Omental fat pad (tissue), 4 donors: Measurements from ENCODE around the gene PDE10A. TPM values are rescaled to one million over a fixed set of nuclear protein-coding genes. Genes with fewer than 3 reads are reported as not detected.
"Not testable (repeated sequence)": the region's sequence is repeated elsewhere in the genome, so short reads cannot be mapped to it uniquely, and the experiment has no call there.

Experiments used
- ATAC-seq: fragments of 150-250 bp; one replicate; pipeline ENCODE4 v1.9.1; 2016; ENCODE audit warnings: mild to moderate bottlenecking, moderate library complexity; ENCODE audit not compliant: low FRiP score
- DNase-seq: peaks from one replicate; pipeline ENCODE4 v3.0.0-alpha.2; 2019; ENCODE audit warnings: low spot score
- CTCF ChIP-seq, 3 donors: fragments of 450-650 bp; IDR thresholded peaks; one replicate each; pipeline ENCODE4 v1.5.1; 2016 to 2017; ENCODE audit warnings: antibody characterized with exemption in 3 of 3, mild to moderate bottlenecking in 3 of 3, moderate library complexity in 2 of 3
- total RNA-seq, 4 donors: library from RNA; depleted of rRNA; stranded (reverse); fragments of >200 nt; gene quantifications; one replicate each; pipeline ENCODE4 v1.1.0, GENCODE V29; 2016

The PDE10A gene
- total RNA-seq, 4 donors from 2014 or later: 9.1 to 75.3 (median 15.6) TPM

- no peak for TF ChIP-seq CTCF (IDR thresholded peaks at IDR 0.05)
- DNase-seq: no peak
- no peak for ATAC-seq
These were observed 44.8 kb downstream of the PDE10A start for GRCh38 chr6:165618241-165618640.

- no peak for TF ChIP-seq CTCF (IDR thresholded peaks at IDR 0.05)
- DNase-seq (no peak), ATAC-seq (no peak)
These were observed 45.5 kb downstream of the PDE10A start for GRCh38 chr6:165617528-165617927.

GRCh38 chr6:165616116-165616515 lies 46.9 kb downstream of the PDE10A start:
- DNase-seq (no peak), ATAC-seq (no peak)
- no peak for TF ChIP-seq CTCF (IDR thresholded peaks at IDR 0.05)

- no peak for TF ChIP-seq CTCF (IDR thresholded peaks at IDR 0.05)
- no peak for DNase-seq
- no peak for ATAC-seq
These were observed 47.4 kb downstream of the PDE10A start for GRCh38 chr6:165615636-165616035.

- TF ChIP-seq CTCF (IDR thresholded peaks at IDR 0.05): no peak
- DNase-seq: no peak
- ATAC-seq: no peak
These were observed 51.7 kb downstream of the PDE10A start for GRCh38 chr6:165611294-165611693.

- not testable (repeated sequence) for ATAC-seq, DNase-seq
These were observed 54.5 kb downstream of the PDE10A start for GRCh38 chr6:165608577-165608976.

GRCh38 chr6:165606740-165607008 lies 56.4 kb downstream of the PDE10A start:
- ATAC-seq: no peak
- DNase-seq: no peak
- TF ChIP-seq CTCF (IDR thresholded peaks at IDR 0.05): no peak
